ENCODE measurements around the gene PLEKHG4B.

DNA sequence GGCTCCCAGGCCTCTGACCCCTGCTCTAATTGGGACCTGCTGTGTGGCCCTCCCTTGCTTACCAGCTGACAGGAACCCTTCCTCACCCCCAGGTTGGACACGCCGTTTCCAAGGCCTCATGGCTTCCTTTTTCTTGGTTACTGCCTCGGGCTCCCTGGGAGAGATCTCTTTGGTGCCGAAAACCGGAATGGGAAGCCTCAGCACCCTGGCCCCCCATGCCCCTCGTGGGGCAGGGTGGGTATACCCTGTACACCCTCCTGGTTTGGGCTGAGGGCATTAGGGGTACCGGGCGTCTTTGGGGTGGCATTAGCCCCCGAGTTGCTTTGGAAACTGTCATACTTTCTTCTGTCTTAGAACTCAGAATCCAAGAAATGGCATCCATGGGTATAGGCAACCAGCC lies 89.2 kb downstream of the PLEKHG4B start:
- TF ChIP-seq, protein P1, sequence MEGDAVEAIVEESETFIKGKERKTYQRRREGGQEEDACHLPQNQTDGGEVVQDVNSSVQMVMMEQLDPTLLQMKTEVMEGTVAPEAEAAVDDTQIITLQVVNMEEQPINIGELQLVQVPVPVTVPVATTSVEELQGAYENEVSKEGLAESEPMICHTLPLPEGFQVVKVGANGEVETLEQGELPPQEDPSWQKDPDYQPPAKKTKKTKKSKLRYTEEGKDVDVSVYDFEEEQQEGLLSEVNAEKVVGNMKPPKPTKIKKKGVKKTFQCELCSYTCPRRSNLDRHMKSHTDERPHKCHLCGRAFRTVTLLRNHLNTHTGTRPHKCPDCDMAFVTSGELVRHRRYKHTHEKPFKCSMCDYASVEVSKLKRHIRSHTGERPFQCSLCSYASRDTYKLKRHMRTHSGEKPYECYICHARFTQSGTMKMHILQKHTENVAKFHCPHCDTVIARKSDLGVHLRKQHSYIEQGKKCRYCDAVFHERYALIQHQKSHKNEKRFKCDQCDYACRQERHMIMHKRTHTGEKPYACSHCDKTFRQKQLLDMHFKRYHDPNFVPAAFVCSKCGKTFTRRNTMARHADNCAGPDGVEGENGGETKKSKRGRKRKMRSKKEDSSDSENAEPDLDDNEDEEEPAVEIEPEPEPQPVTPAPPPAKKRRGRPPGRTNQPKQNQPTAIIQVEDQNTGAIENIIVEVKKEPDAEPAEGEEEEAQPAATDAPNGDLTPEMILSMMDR (conservative IDR thresholded peaks at IDR 0.05; ENCODE audit: low read depth, low read length), result no peak
- TF ChIP-seq EZH2 (IDR thresholded peaks at IDR 0.05; ENCODE audit: borderline replicate concordance, low read depth, low read length, poor library complexity, severe bottlenecking), result no peak

All from A673 (cell line).